ENCODE results near the gene PIP5K1C. TPM values are rescaled to one million over a fixed set of nuclear protein-coding genes. Genes with fewer than 3 reads are reported as not detected.

The PIP5K1C gene
- total RNA-seq, 2 donors from 2014 or later: 16.6 to 30.7 TPM

- Histone ChIP-seq H3K4me1 (peaks cover 11% of the 10 kb centered on the region), H3K4me3 (no peak overlapping the region), H3K27me3 (no peaks in the 10 kb centered on the region), H3K36me3 (replicated peaks in 1 of 2; ENCODE audit: insufficient read depth in 1 of 2, low read depth in 2 of 2) (peaks cover 0 to 5% of the 10 kb centered on the region in 2 donors), H3K9me3 (no peaks in the 10 kb centered on the region), H3K27ac (no peak overlapping the region)
- WGBS, 2 donors: 90 to 94% methylated on average over 14 to 22 of the region's 22 CpGs
- intact Hi-C loops (cut with DNase I): no loop called here
- no peak for ATAC-seq
- no peak for DNase-seq
- no peak for TF ChIP-seq POLR2A (IDR thresholded peaks at IDR 0.05)
- no peak for TF ChIP-seq CTCF (IDR thresholded peaks at IDR 0.05)
Measured at GRCh38 chr19:3659746-3660112, 40.5 kb downstream of the PIP5K1C start.

GRCh38 chr19:3658870-3659745 is 41.2 kb downstream of the PIP5K1C start:
- Histone ChIP-seq H3K9me3 (no peaks in the 10 kb centered on the region), H3K4me1 (peaks cover 11% of the 10 kb centered on the region), H3K27ac (no peak overlapping the region), H3K36me3 (replicated peaks in 1 of 2; ENCODE audit: insufficient read depth in 1 of 2, low read depth in 2 of 2) (peaks cover 0 to 5% of the 10 kb centered on the region in 2 donors), H3K4me3 (no peak overlapping the region), H3K27me3 (no peaks in the 10 kb centered on the region)
- WGBS, 2 donors: 88 to 90% methylated on average over 20 to 33 of the region's 37 CpGs
- intact Hi-C loops (cut with DNase I): no loop called here
- TF ChIP-seq POLR2A (IDR thresholded peaks at IDR 0.05) (no peak), CTCF (IDR thresholded peaks at IDR 0.05) (no peak)
- ATAC-seq (no peak), DNase-seq (no peak)

DNA sequence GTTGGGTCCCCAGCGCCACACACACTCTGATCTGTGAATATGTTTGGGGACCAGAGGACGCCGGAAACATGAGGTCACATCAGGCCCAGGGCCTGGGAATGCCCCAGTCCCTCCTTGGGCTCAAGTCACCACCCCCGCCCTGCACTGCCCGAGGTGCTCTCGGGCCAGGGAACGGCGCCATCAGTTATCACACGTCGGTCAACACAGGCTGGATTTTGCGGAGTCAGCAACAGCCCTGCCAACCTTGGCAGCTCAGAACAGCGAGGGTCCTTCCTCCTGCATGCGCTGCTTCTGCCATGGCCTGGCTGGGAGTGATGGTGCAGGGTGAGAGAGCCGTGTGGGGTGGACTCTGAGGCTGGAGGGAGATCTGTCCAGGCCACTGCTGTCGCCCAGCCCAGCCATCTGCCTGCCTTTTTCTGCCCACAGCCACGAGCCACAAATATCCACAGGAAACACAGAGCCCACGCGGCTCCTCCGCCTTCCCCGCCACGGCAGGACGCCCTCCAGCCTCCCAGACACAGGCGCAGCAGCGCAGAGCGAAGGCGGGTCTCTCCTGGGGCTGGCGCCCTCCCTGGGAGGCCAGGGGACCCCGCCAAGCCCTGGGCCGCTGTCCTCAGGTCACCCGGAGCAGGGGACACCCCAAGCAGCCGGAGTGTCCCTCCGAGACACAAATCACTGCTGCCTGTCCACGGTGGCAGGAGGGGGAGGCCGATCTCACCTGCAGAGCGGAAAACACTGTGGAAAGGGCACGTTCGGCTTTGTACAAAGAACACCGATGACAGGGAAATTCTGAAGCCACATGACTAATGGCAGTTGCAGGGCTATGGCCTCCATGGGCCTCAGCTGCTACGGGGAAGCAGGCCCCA is 42.0 kb downstream of the PIP5K1C start:
- intact Hi-C loops (cut with DNase I): no loop called here
- TF ChIP-seq CTCF (IDR thresholded peaks at IDR 0.05) (no peak), POLR2A (IDR thresholded peaks at IDR 0.05) (no peak)
- WGBS, 2 donors: 68 to 87% methylated on average over 9 to 38 of the region's 39 CpGs
- ATAC-seq (peak; percentile 91), DNase-seq (peak; percentile 85 to 93 (median 88))
- no peaks in the 10 kb centered on the region for H3K27me3 ChIP-seq
- H3K27ac ChIP-seq: peak overlapping the region in 2 of 4 donors; percentile 38 to 39
- no peak overlapping the region for H3K4me3 ChIP-seq
- H3K4me1 ChIP-seq: peaks cover 11% of the 10 kb centered on the region
- peaks cover 0 to 3% of the 10 kb centered on the region in 2 donors for H3K36me3 ChIP-seq (replicated peaks in 1 of 2; ENCODE audit: insufficient read depth in 1 of 2, low read depth in 2 of 2)
- H3K9me3 ChIP-seq: no peaks in the 10 kb centered on the region

GRCh38 chr19:3657395-3657769 is 42.9 kb downstream of the PIP5K1C start:
- WGBS, 2 donors: 93 to 98% methylated on average over 16 of the region's 16 CpGs
- DNase-seq (no peak), ATAC-seq (no peak)
- Histone ChIP-seq H3K36me3 (replicated peaks in 1 of 2; ENCODE audit: insufficient read depth in 1 of 2, low read depth in 2 of 2) (peaks cover 0 to 4% of the 10 kb centered on the region in 2 donors), H3K4me3 (no peak overlapping the region), H3K9me3 (no peaks in the 10 kb centered on the region), H3K4me1 (peaks cover 11% of the 10 kb centered on the region), H3K27ac (peak overlapping the region in 2 of 4 donors; percentile 38 to 39), H3K27me3 (no peaks in the 10 kb centered on the region)
- no peak for TF ChIP-seq POLR2A (IDR thresholded peaks at IDR 0.05)
- TF ChIP-seq CTCF (IDR thresholded peaks at IDR 0.05): no peak
- intact Hi-C loops (cut with DNase I): no loop called here

Data from body of pancreas (tissue), 4 donors.